CD4-positive, alpha-beta T cell treated with Interleukin-6 for 4 hours (primary cell): ENCODE results near the gene MEGF8.
"Not testable (repeated sequence)": the region's sequence is repeated elsewhere in the genome, so short reads cannot be mapped to it uniquely, and the experiment has no call there.

ENCODE experiments used
- DNase-seq: peaks from one replicate; pipeline ENCODE4 v3.0.0-alpha.2; 2020; ENCODE audit warnings: mixed read lengths

The MEGF8 gene

DNA sequence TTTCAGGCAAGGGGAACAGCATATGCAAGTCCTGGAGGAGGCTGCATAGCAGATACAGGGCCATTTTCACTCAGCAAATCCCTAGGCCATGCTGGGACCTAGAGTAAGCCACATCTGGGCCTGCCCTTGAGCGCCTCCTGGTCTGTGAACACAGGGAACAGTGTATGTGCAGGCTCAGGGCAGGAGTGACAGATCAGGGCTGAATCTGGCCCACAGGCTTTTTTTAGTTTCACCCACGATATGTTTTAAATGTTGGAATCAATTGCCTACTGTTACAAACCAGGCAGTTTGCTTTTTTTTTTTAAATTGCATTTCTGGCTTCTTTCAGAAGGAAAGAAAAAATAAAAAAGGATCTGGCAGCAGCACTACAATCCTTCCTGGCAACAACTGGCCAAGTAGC lies 13.8 kb upstream of the MEGF8 start:
- no peak for DNase-seq

- no peak for DNase-seq
Measured at GRCh38 chr19:42312370-42312769, 13.1 kb upstream of the MEGF8 start.

- DNase-seq, result peak; percentile 43
Measured at GRCh38 chr19:42313096-42313839, 12.2 kb upstream of the MEGF8 start, which contains the start of gene TMEM145. TMEM145 (plus strand) TSS chr19:42313309; CDS start chr19:42313377, 68 bp downstream.

DNA sequence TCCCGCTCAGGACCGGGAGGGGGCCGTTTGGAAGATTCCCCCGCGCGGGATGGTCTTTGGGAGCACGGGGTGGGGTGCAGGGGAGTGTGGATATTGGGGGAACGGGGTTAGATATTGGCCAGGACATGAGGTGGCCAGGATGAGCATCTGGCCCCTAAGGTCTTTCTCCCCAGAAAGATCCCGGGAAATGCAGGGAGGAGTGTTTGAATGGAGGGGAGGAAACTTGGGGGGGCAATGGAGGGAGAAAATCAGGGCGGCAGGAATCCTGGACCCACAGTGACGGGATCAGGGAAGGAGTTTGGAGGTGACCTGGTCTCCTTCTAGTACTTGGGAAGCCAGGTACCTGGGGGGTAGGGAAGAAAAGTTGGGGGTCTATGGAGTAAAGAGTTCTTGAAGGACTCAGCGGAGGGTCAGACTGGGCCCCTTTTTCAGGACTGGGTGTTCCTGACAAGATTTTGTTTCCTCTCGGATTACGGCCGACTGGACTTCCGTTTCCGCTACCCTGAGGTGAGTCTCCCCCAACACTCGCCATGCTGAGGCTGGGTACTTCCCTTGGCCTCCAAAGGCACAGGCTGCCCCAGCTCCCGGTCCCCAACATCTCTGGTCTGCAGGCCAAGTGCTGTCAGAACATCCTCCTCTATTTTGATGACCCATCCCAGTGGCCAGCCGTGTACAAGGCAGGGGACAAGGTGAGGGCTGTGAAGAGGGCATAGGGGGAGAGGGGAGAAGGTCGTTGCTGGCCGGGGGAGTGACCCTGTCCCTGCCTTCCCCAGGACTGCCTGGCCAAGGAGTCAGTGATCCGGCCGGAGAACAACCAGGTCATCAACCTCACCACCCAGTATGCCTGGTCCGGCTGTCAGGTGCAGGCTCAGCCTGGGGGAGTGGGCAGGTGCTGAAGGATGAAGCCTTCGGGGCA lies 11.3 kb upstream of the MEGF8 start:
- no peak for DNase-seq

GRCh38 chr19:42315024-42315423 lies 10.4 kb upstream of the MEGF8 start:
- no peak for DNase-seq

- no peak for DNase-seq
Measured at GRCh38 chr19:42316223-42317211, 8.9 kb upstream of the MEGF8 start.

DNA sequence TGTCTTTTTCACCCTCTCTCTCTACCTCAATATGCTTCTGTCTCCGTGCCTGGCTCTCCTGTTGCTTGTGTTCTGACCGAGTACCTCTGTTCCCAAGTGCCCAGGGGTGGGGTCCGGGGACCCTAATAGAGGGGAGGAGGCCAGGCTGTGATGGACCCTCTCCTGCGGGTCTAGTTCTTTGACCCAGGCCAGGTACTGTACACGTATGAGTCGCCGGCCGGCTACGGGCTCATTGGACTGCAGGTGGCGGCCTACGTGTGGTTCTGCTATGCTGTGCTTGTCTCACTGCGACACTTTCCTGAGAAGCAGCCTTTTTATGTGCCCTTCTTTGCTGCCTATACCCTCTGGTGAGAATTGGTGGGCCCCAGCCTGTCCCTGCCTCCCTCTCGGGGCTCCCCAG lies 7.9 kb upstream of the MEGF8 start:
- DNase-seq, result no peak

GRCh38 chr19:42322305-42322704 lies 3.1 kb upstream of the MEGF8 start:
- no peak for DNase-seq

GRCh38 chr19:42323473-42323851 lies 2.0 kb upstream of the MEGF8 start:
- DNase-seq, result no peak

GRCh38 chr19:42323852-42324654 lies 1.4 kb upstream of the MEGF8 start:
- DNase-seq, result peak; percentile 20

GRCh38 chr19:42324655-42325307 lies 654 bp upstream of the MEGF8 start:
- DNase-seq, result no peak

DNA sequence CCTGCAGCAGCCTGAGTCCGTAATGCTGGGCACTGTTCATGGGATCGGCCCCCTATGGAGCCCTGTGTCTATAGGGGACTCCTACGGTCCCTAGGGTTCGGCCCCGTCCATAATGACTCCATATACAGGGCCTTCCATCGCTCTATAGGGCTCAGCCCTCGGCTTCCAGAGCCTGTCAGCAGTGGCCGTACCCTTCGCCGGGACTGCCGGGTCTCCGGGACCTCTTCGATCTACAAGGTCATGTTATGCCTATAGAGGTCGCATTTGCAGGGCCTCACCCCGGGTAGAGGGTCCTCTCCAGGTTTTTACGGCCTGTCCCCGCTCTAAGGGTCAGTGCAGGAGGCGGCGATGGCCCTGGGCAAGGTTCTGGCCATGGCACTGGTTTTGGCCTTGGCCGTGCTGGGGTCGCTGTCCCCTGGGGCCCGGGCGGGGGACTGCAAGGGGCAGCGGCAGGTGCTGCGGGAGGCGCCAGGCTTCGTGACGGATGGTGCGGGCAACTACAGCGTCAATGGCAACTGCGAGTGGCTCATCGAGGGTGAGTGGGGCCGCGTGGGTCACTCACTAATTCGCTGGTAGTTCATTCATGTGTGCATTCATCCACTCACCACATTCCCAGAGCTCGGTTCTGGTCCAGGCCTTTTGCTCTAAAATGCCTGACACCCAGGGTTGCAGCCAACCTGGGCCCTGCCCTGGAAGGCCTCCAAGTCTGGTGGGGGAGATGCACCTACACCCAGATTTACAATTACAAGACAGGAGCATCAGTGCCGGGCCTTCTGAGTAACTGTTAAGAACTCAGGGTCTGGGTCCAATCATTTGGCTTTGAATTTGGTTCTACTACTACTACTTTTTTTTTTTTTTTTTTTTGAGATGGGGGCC lies 699 bp downstream of the MEGF8 start:
- peak; percentile 36 for DNase-seq

DNA sequence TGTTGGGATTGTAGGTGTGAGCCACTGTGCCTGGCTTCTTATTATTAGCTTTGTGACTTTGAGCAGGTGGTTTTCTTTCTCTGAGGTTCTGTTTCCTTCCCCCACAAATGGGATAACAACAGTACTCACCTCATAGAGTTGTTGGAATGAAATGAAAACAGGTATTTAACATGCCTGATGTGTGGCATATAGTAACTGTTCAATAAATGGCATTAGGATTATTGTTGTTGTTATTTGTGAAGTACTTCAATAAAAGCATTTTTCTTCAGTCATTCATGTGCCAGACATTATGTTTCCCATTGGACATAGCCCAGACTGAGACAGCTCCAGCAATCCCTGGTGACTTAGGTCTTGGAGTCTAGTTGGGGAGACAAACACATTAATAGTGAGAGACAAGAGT lies 1.5 kb downstream of the MEGF8 start:
- no peak for DNase-seq

DNA sequence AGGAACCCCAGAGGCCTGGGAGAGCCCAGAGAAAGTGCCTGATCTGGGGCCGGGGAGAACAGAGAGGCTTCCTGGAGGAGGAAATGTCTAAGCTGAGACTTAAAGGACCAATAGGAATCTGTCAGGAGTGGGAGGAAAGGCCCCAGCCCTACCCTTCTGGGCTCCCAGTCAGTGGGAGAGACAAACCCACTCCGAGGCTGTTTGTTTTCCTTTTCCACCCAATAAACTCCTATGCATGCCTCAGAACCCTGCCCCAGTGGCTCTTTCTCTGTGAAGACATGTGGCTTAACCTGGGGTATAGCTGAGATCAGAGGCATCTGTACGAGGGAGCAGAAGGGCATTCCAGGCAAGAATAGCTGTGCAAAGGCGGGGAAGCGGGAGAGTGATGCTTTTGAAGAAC lies 1.9 kb downstream of the MEGF8 start:
- no peak for DNase-seq

GRCh38 chr19:42328106-42328505 lies 2.7 kb downstream of the MEGF8 start:
- DNase-seq, result no peak

DNA sequence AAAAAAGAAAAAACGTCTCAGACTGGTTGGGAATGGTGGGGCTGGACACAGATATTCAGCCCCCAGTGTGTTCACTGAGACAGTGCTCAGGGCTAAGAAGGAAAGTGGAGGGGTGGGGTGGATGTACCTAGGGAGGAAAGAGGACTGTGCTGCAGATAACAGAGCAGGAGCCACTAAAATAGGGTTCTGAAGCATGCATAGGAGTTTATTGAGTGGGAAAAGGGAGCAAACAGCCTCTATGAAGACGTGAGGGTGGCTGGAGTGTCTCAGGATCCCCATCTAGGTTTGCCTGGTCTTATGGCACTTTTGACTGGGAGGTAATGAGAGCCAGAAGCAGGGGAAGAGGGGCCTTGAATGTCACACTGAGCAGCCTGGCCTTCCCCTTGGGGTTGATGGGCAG lies 3.4 kb downstream of the MEGF8 start:
- no peak for DNase-seq

- no peak for DNase-seq
Measured at GRCh38 chr19:42330241-42330711, 4.8 kb downstream of the MEGF8 start.

GRCh38 chr19:42331333-42331732 lies 5.9 kb downstream of the MEGF8 start:
- not testable (repeated sequence) for DNase-seq

DNA sequence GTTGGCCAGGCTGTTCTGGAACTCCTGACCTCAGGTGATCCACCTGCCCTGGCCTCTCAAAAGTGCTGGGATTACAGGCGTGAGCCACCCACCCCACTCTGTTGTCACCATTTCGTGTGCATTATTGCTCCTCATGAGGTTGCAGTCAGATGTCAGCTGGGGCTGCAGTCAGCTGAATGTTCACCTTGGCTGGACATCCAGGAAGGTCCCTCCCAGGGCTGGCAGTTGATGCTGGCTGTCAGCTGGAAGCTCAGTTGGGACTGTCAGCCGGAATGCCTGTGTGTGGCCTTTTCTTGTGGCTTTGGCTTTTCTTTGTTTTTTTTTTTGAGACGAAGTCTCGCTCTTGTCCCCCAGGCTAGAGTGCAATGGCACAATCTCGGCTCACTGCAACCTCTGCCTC lies 6.6 kb downstream of the MEGF8 start:
- no peak for DNase-seq

GRCh38 chr19:42333018-42333417 lies 7.6 kb downstream of the MEGF8 start:
- DNase-seq, result no peak
